ES-I3 (cell line): ENCODE data around the gene TEAD3.
"Not testable (repeated sequence)": the region's sequence is repeated elsewhere in the genome, so short reads cannot be mapped to it uniquely, and the experiment has no call there.

Experiments used
- H3K36me3 ChIP-seq: 2 replicates; pipeline ENCODE4 v1.6.1; 2013; ENCODE audit warnings: mild to moderate bottlenecking, low read length, control low read depth, moderate library complexity; ENCODE audit not compliant: insufficient read depth
- H3K4me1 ChIP-seq: 2 replicates; pipeline ENCODE4 v1.6.1; 2013; ENCODE audit warnings: mild to moderate bottlenecking, control low read depth, low read length; ENCODE audit not compliant: insufficient read depth
- H3K9ac ChIP-seq: 2 replicates; pipeline ENCODE4 v1.6.1; 2013; ENCODE audit warnings: low read depth, mild to moderate bottlenecking, low read length, moderate library complexity
- H3K9me3 ChIP-seq: 2 replicates; pipeline ENCODE4 v1.6.1; 2013; ENCODE audit warnings: mild to moderate bottlenecking, low read length, moderate library complexity; ENCODE audit not compliant: control insufficient read depth, insufficient read depth

The TEAD3 gene

GRCh38 chr6:35448191-35448590 lies 48.7 kb downstream of the TEAD3 start:
- Histone ChIP-seq H3K4me1 (peaks cover 4% of the 10 kb centered on the region; the same call in 1 of the 2 replicates), H3K36me3 (no peaks in the 10 kb centered on the region), H3K9me3 (no peaks in the 10 kb centered on the region), H3K9ac (no peak overlapping the region)

GRCh38 chr6:35445691-35446090 lies 51.2 kb downstream of the TEAD3 start:
- Histone ChIP-seq H3K36me3 (no peaks in the 10 kb centered on the region), H3K9me3 (no peaks in the 10 kb centered on the region), H3K9ac (no peak overlapping the region)

GRCh38 chr6:35443341-35444030 lies 53.4 kb downstream of the TEAD3 start:
- H3K9me3 ChIP-seq: no peaks in the 10 kb centered on the region
- H3K4me1 ChIP-seq: no peaks in the 10 kb centered on the region
- no peaks in the 10 kb centered on the region for H3K36me3 ChIP-seq
- no peak overlapping the region for H3K9ac ChIP-seq

More at GRCh38 chr6:35445691-35446090, 51.2 kb downstream of the TEAD3 start:
- H3K4me1 ChIP-seq: no peaks in the 10 kb centered on the region

GRCh38 chr6:35442693-35443092 lies 54.2 kb downstream of the TEAD3 start:
- no peak overlapping the region for H3K9ac ChIP-seq

GRCh38 chr6:35441642-35442041 lies 55.2 kb downstream of the TEAD3 start:
- Histone ChIP-seq H3K36me3 (no peaks in the 10 kb centered on the region), H3K9me3 (no peaks in the 10 kb centered on the region), H3K4me1 (no peaks in the 10 kb centered on the region; the same call in 1 of the 2 replicates), H3K9ac (no peak overlapping the region)

More at GRCh38 chr6:35442693-35443092, 54.2 kb downstream of the TEAD3 start:
- Histone ChIP-seq H3K9me3 (no peaks in the 10 kb centered on the region), H3K36me3 (no peaks in the 10 kb centered on the region), H3K4me1 (no peaks in the 10 kb centered on the region)

GRCh38 chr6:35441205-35441604 lies 55.7 kb downstream of the TEAD3 start:
- H3K36me3 ChIP-seq: no peaks in the 10 kb centered on the region
- H3K9me3 ChIP-seq: no peaks in the 10 kb centered on the region
- H3K4me1 ChIP-seq: no peaks in the 10 kb centered on the region; the same call in 1 of the 2 replicates
- H3K9ac ChIP-seq: no peak overlapping the region

- H3K36me3 ChIP-seq: no peaks in the 10 kb centered on the region
- H3K4me1 ChIP-seq: no peaks in the 10 kb centered on the region; the same call in 1 of the 2 replicates
- H3K9ac ChIP-seq: no peak overlapping the region
- no peaks in the 10 kb centered on the region for H3K9me3 ChIP-seq
Measured at GRCh38 chr6:35439308-35439707, 57.6 kb downstream of the TEAD3 start.

- not testable (repeated sequence) for H3K4me1 ChIP-seq, H3K36me3 ChIP-seq, H3K9ac ChIP-seq
Measured at GRCh38 chr6:35438378-35439065, 58.4 kb downstream of the TEAD3 start.

GRCh38 chr6:35436071-35436857 lies 60.6 kb downstream of the TEAD3 start:
- Histone ChIP-seq H3K4me1 (no peaks in the 10 kb centered on the region; the same call in 1 of the 2 replicates), H3K9ac (no peak overlapping the region), H3K36me3 (no peaks in the 10 kb centered on the region), H3K9me3 (no peaks in the 10 kb centered on the region)

More at GRCh38 chr6:35438378-35439065, 58.4 kb downstream of the TEAD3 start:
- not testable (repeated sequence) for H3K9me3 ChIP-seq

- Histone ChIP-seq H3K9ac (no peak overlapping the region), H3K36me3 (no peaks in the 10 kb centered on the region), H3K4me1 (no peaks in the 10 kb centered on the region; the same call in 1 of the 2 replicates), H3K9me3 (no peaks in the 10 kb centered on the region)
Measured at GRCh38 chr6:35435074-35435837, 61.6 kb downstream of the TEAD3 start.

- H3K36me3 ChIP-seq, H3K4me1 ChIP-seq, H3K9ac ChIP-seq: not testable (repeated sequence)
- peaks cover 12% of the 10 kb centered on the region for H3K9me3 ChIP-seq
Measured at GRCh38 chr6:35432702-35433101, 64.2 kb downstream of the TEAD3 start.

GRCh38 chr6:35432291-35432690 lies 64.6 kb downstream of the TEAD3 start:
- Histone ChIP-seq H3K36me3 (no peaks in the 10 kb centered on the region), H3K4me1 (no peaks in the 10 kb centered on the region; the same call in 1 of the 2 replicates), H3K9ac (no peak overlapping the region), H3K9me3 (peaks cover 12% of the 10 kb centered on the region)

- Histone ChIP-seq H3K9ac (no peak overlapping the region), H3K4me1 (peaks cover 13% of the 10 kb centered on the region; the same call in 1 of the 2 replicates), H3K9me3 (peaks cover 12% of the 10 kb centered on the region), H3K36me3 (no peaks in the 10 kb centered on the region)
Measured at GRCh38 chr6:35429463-35429862, 67.4 kb downstream of the TEAD3 start.
